ENCODE data around the gene HBG2. TPM values are rescaled to one million over a fixed set of nuclear protein-coding genes. Genes with fewer than 3 reads are reported as not detected.

The HBG2 gene
- total RNA-seq, 1 donor from 2014 or later: not detected

DNA sequence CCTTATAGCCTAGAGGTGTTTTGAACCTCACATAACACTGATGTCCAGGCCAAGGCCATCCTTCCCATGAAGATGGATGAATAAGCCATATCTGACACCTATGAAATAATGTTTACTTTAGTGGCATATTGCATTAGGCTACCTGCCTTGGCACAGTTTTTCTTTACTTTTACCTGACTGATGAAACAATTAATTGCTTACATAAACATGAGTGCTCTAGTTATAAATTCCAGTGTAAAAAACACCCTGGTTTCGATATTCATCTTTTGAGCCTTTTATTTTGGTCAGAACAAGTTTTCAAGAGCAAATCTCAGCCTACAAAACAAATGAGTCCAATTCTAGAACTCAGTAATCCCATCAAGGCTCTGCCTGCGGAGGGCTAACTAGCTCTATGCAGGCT lies 22.1 kb upstream of the HBG2 start:
- H3K27me3 Mint-ChIP-seq (ENCODE audit: unreplicated experiment): no peaks in the 10 kb centered on the region
- no peak overlapping the region for H3K27ac Mint-ChIP-seq (ENCODE audit: unreplicated experiment)
- H3K9me3 Mint-ChIP-seq (ENCODE audit: unreplicated experiment): no peaks in the 10 kb centered on the region
- no peaks in the 10 kb centered on the region for H3K36me3 Mint-ChIP-seq (ENCODE audit: unreplicated experiment)
- DNase-seq (ENCODE audit: extremely low spot score, unreplicated experiment): no peak
- H3K4me3 Mint-ChIP-seq (ENCODE audit: unreplicated experiment): no peak overlapping the region
- TF ChIP-seq, protein P1, sequence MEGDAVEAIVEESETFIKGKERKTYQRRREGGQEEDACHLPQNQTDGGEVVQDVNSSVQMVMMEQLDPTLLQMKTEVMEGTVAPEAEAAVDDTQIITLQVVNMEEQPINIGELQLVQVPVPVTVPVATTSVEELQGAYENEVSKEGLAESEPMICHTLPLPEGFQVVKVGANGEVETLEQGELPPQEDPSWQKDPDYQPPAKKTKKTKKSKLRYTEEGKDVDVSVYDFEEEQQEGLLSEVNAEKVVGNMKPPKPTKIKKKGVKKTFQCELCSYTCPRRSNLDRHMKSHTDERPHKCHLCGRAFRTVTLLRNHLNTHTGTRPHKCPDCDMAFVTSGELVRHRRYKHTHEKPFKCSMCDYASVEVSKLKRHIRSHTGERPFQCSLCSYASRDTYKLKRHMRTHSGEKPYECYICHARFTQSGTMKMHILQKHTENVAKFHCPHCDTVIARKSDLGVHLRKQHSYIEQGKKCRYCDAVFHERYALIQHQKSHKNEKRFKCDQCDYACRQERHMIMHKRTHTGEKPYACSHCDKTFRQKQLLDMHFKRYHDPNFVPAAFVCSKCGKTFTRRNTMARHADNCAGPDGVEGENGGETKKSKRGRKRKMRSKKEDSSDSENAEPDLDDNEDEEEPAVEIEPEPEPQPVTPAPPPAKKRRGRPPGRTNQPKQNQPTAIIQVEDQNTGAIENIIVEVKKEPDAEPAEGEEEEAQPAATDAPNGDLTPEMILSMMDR (IDR thresholded peaks at IDR 0.05): no peak
- H3K4me1 Mint-ChIP-seq (ENCODE audit: unreplicated experiment): peaks cover 10% of the 10 kb centered on the region

DNA sequence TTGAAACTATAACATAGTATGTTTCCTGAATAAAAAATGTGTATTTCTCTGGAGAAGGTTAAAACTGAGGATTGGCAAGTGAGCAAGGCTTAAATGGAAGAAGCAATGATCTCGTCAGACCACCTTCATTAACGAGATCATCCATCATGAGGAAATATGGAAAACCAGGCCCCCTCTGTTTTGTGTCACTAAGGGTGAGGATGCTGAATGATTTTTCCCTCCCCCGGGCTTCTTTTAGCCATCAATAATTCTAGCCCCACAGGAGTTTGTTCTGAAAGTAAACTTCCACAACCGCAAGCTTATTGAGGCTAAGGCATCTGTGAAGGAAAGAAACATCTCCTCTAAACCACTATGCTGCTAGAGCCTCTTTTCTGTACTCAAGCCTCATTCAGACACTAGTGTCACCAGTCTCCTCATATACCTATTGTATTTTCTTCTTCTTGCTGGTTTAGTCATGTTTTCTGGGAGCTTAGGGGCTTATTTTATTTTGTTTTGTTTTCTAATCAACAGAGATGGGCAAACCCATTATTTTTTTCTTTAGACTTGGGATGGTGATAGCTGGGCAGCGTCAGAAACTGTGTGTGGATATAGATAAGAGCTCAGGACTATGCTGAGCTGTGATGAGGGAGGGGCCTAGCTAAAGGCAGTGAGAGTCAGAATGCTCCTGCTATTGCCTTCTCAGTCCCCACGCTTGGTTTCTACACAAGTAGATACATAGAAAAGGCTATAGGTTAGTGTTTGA lies 21.0 kb upstream of the HBG2 start:
- DNase-seq (ENCODE audit: extremely low spot score, unreplicated experiment): no peak
- peaks cover under 1% of the 10 kb centered on the region for H3K27me3 Mint-ChIP-seq (ENCODE audit: unreplicated experiment)
- H3K36me3 Mint-ChIP-seq (ENCODE audit: unreplicated experiment): no peaks in the 10 kb centered on the region
- H3K4me1 Mint-ChIP-seq (ENCODE audit: unreplicated experiment): peaks cover 6% of the 10 kb centered on the region
- no peaks in the 10 kb centered on the region for H3K9me3 Mint-ChIP-seq (ENCODE audit: unreplicated experiment)
- H3K4me3 Mint-ChIP-seq (ENCODE audit: unreplicated experiment): no peak overlapping the region
- TF ChIP-seq, protein P1 (IDR thresholded peaks at IDR 0.05): no peak
- no peak overlapping the region for H3K27ac Mint-ChIP-seq (ENCODE audit: unreplicated experiment)

DNA sequence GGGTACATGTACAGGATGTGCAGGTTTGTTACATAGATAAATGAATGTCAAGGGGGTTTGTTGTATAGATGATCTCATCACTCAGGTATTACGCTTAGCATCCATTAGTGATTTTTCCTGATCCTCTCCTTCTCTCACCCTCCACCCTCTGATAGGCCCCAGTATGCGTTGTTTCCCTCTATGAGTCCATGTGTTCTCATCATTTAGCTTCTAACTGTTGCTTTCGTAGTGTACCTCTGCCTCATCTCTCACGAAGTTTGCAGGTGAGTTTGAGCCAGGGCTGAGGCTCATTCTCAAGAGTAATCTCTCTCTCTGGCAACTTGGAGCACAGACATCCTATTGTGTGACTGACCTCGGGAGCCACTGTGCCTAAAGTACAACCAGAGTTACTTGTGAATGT lies 19.8 kb upstream of the HBG2 start:
- no peak overlapping the region for H3K27ac Mint-ChIP-seq (ENCODE audit: unreplicated experiment)
- H3K9me3 Mint-ChIP-seq (ENCODE audit: unreplicated experiment): no peaks in the 10 kb centered on the region

DNA sequence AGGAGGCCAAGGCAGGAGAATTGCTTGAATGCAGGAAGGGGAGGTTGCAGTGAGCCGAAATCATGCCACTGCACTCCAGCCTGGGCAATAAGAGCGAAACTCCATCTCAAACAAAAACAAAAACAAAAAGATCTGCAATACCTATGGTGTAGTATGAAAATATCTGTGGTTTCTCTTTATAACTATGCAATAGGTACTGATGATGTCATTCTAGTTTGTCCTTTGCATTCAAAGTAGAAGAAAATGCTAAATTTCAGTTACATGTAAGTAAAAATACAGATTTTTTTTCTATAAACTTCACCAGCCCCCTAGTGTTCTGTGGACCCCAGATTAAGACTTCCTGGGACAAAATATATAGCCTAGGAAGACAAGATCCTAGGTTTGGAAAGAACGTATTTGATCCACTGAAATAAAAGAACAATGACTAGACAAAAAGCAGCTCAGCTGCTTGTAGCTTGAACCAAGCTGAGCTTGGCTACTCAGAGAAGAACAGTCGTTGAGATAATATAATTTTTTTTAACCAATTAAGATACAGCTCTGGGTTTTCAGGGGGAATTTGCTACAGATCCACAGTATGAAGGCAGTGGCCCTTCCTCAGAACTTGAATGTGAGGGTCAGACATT lies 17.9 kb upstream of the HBG2 start:
- Mint-ChIP-seq H3K27ac (ENCODE audit: unreplicated experiment) (no peak overlapping the region), H3K9me3 (ENCODE audit: unreplicated experiment) (no peaks in the 10 kb centered on the region), H3K36me3 (ENCODE audit: unreplicated experiment) (no peaks in the 10 kb centered on the region), H3K4me3 (ENCODE audit: unreplicated experiment) (no peak overlapping the region), H3K27me3 (ENCODE audit: unreplicated experiment) (peaks cover 24% of the 10 kb centered on the region), H3K4me1 (ENCODE audit: unreplicated experiment) (no peaks in the 10 kb centered on the region)
- TF ChIP-seq, protein P1 (IDR thresholded peaks at IDR 0.05): no peak
- DNase-seq (ENCODE audit: extremely low spot score, unreplicated experiment): no peak

More for the DNA sequence above, 19.8 kb upstream of the HBG2 start:
- Mint-ChIP-seq H3K4me3 (ENCODE audit: unreplicated experiment) (no peak overlapping the region), H3K36me3 (ENCODE audit: unreplicated experiment) (no peaks in the 10 kb centered on the region), H3K27me3 (ENCODE audit: unreplicated experiment) (peaks cover 11% of the 10 kb centered on the region), H3K4me1 (ENCODE audit: unreplicated experiment) (no peaks in the 10 kb centered on the region)
- TF ChIP-seq, protein P1 (IDR thresholded peaks at IDR 0.05): no peak
- no peak for DNase-seq (ENCODE audit: extremely low spot score, unreplicated experiment)

DNA sequence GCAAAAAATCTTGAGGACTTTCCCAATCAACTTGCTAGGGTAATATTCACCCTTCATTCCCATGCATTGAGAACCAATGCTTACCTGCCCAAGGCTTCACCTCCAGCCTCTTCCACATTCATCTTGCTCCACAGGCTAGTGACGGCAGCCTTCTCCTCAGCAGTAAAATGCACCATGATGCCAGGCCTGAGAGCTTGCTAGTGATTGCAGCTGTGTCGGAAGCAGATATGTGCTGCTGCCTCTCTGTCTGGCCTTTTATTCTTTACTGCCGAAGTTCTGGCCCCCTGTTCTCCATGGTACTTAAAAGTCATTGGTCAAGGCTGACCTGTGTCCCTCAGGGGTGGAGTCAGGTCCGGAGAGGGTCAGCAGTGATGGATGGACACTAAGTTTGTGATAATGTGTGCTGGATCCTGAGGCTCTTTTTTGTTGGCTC lies 15.2 kb upstream of the HBG2 start, which contains the start of gene HBE1:
TSS of gene HBE1 (minus strand) at position 231 of the 433 bp plus-strand sequence. CDS start at position 176, 55 bp downstream.
- TF ChIP-seq, protein P1 (IDR thresholded peaks at IDR 0.05): no peak
- no peak within 1 kb of the TSS for H3K4me3 Mint-ChIP-seq (ENCODE audit: unreplicated experiment)
- DNase-seq (ENCODE audit: extremely low spot score, unreplicated experiment): no peak
- no peaks in the 10 kb centered on the region for H3K4me1 Mint-ChIP-seq (ENCODE audit: unreplicated experiment)
- no peak within 1 kb of the TSS for H3K27ac Mint-ChIP-seq (ENCODE audit: unreplicated experiment)
- no peaks in the 10 kb centered on the region for H3K36me3 Mint-ChIP-seq (ENCODE audit: unreplicated experiment)
- no peaks in the 10 kb centered on the region for H3K9me3 Mint-ChIP-seq (ENCODE audit: unreplicated experiment)
- H3K27me3 Mint-ChIP-seq (ENCODE audit: unreplicated experiment): peaks cover 47% of the 10 kb centered on the region

All from osteocyte (in vitro differentiated cells).